CD4-positive, alpha-beta T cell (primary cell): ENCODE measurements around the gene LEO1. TPM values are rescaled to one million over a fixed set of nuclear protein-coding genes. Genes with fewer than 3 reads are reported as not detected.
A peak's percentile ranks its signal among the peaks of the same experiment; 100 is the strongest.

Experiments
- ATAC-seq: fragments of 200-7000 bp; cut with Tn5 transposase; one replicate; pipeline ENCODE4 v1.10.0; 2022; ENCODE audit warnings: mild to moderate bottlenecking; ENCODE audit not compliant: poor library complexity
- CTCF ChIA-PET: fragments of 350-600 bp; sonication (Branson Sonifier 250); formaldehyde crosslinking; loops from one replicate; lab custom pipeline; 2021; ENCODE audit warnings: antibody characterized with exemption, inconsistent platforms; lab: Charles Lee
- POLR2A ChIA-PET: fragments of 350-600 bp; sonication (Branson Sonifier 250); formaldehyde crosslinking; loops from one replicate; lab custom pipeline; 2021; ENCODE audit warnings: antibody characterized with exemption, inconsistent platforms; lab: Charles Lee
- DNase-seq, 14 experiments: peaks; one replicate each; pipeline ENCODE4 v3.0.0-alpha.2; 2013 to 2020; ENCODE audit warnings: mixed read lengths in 2 of 14
- H3K27ac ChIP-seq, 2 donors: one replicate each; pipeline versions ENCODE4 v1.5.1 to v1.7.0; 2013; ENCODE audit warnings: low read length in 2 of 2, low read depth in 1 of 2, mild to moderate bottlenecking in 1 of 2
- H3K27me3 ChIP-seq, 2 experiments: 1 replicate in 1 of 2; 2 replicates in 1 of 2; pipeline versions ENCODE4 v1.6.1 to v1.7.0; 2013; ENCODE audit warnings: low read length in 2 of 2, control low read depth in 1 of 2, mild to moderate bottlenecking in 1 of 2, moderate library complexity in 1 of 2; ENCODE audit not compliant: insufficient read depth in 2 of 2, control insufficient read depth in 1 of 2
- H3K36me3 ChIP-seq: one replicate; pipeline ENCODE4 v1.6.1; 2013; ENCODE audit warnings: low read length, control low read depth; ENCODE audit not compliant: insufficient read depth
- H3K4me1 ChIP-seq: one replicate; pipeline ENCODE4 v1.6.1; 2013; ENCODE audit warnings: low read length, control low read depth; ENCODE audit not compliant: insufficient read depth
- H3K4me3 ChIP-seq: one replicate; pipeline ENCODE4 v1.5.1; 2013; ENCODE audit warnings: mild to moderate bottlenecking, low read length, moderate library complexity
- H3K9me3 ChIP-seq, 2 experiments: 1 replicate in 1 of 2; 2 replicates in 1 of 2; pipeline versions ENCODE4 v1.6.1 to v1.7.0; 2013; ENCODE audit warnings: low read length in 2 of 2, mild to moderate bottlenecking in 2 of 2, control low read depth in 1 of 2, moderate library complexity in 1 of 2; ENCODE audit not compliant: control insufficient read depth in 1 of 2, insufficient read depth in 1 of 2
- H3K27ac Mint-ChIP-seq: one replicate; pipeline ENCODE4 v1.8.0; 2020; ENCODE audit warnings: mixed read lengths
- H3K27me3 Mint-ChIP-seq: one replicate; pipeline ENCODE4 v1.8.0; 2021; ENCODE audit warnings: mixed read lengths
- H3K36me3 Mint-ChIP-seq: one replicate; pipeline ENCODE4 v1.8.0; 2021; ENCODE audit warnings: low read depth, mixed read lengths
- H3K4me1 Mint-ChIP-seq: one replicate; pipeline ENCODE4 v1.8.0; 2021; ENCODE audit warnings: low read depth, mixed read lengths
- H3K4me3 Mint-ChIP-seq: one replicate; pipeline ENCODE4 v1.8.0; 2020; ENCODE audit warnings: mild to moderate bottlenecking, mixed read lengths
- H3K9me3 Mint-ChIP-seq: one replicate; pipeline ENCODE4 v1.8.0; 2020; ENCODE audit warnings: mixed read lengths
- CTCF ChIP-seq: fragments of 200-600 bp; IDR thresholded peaks from one replicate; pipeline ENCODE4 v1.8.0; 2022; ENCODE audit warnings: antibody characterized with exemption, mild to moderate bottlenecking
- intact Hi-C, 2 experiments: fragments of 100-400 bp; cut with DNase I in 1 of 2; cut with micrococcal nuclease in 1 of 2; formaldehyde crosslinking; loops; one replicate each; pipeline versions ENCODE4 v1.15.1 to v1.9.0; 2023 to 2025; cut with DNase I, micrococcal nuclease
- total RNA-seq, 174 experiments: library from RNA in 2 of 174; stranded (reverse) in 2 of 174; gene quantifications; one replicate each; pipeline ENCODE4 v1.2.3 and lab custom pipeline; 2021 to 2026

Gene LEO1
- total RNA-seq, 2 experiments from 2014 or later: 6.2 to 6.7 TPM

GRCh38 chr15:52011711-52012144 lies 40.1 kb upstream of the LEO1 start:
- ChIA-PET CTCF (no interaction called here), POLR2A (no interaction called here)
- Mint-ChIP-seq H3K36me3 (no peaks in the 10 kb centered on the region), H3K27me3 (no peaks in the 10 kb centered on the region), H3K27ac (no peak overlapping the region), H3K4me3 (no peak overlapping the region), H3K4me1 (peaks cover 15% of the 10 kb centered on the region), H3K9me3 (no peaks in the 10 kb centered on the region)
- H3K27me3 ChIP-seq: no peaks in the 10 kb centered on the region
- H3K36me3 ChIP-seq: no peaks in the 10 kb centered on the region
- H3K4me3 ChIP-seq: no peak overlapping the region
- no peak for TF ChIP-seq CTCF
- H3K4me1 ChIP-seq: peaks cover 17% of the 10 kb centered on the region
- intact Hi-C loops: no loop called here
- H3K9me3 ChIP-seq: no peaks in the 10 kb centered on the region
- DNase-seq (no peak), ATAC-seq (no peak)
- H3K27ac ChIP-seq: no peak overlapping the region

- Histone ChIP-seq H3K27ac (no peak overlapping the region), H3K36me3 (no peaks in the 10 kb centered on the region), H3K27me3 (no peaks in the 10 kb centered on the region), H3K9me3 (no peaks in the 10 kb centered on the region), H3K4me1 (peaks cover 20% of the 10 kb centered on the region), H3K4me3 (no peak overlapping the region)
- POLR2A ChIA-PET: no interaction called here
- intact Hi-C loops: no loop called here
- TF ChIP-seq CTCF: no peak
- DNase-seq (no peak), ATAC-seq (no peak)
- CTCF ChIA-PET: no interaction called here
- Mint-ChIP-seq H3K27ac (no peak overlapping the region), H3K27me3 (no peaks in the 10 kb centered on the region), H3K4me1 (peaks cover 22% of the 10 kb centered on the region), H3K36me3 (no peaks in the 10 kb centered on the region), H3K4me3 (no peak overlapping the region), H3K9me3 (no peaks in the 10 kb centered on the region)
Measured at GRCh38 chr15:52010633-52011595, 39.3 kb upstream of the LEO1 start.

- ATAC-seq (no peak), DNase-seq (no peak)
- intact Hi-C loops: no loop called here
- Mint-ChIP-seq H3K4me3 (no peak overlapping the region), H3K4me1 (peaks cover 25% of the 10 kb centered on the region), H3K9me3 (no peaks in the 10 kb centered on the region), H3K27ac (peak overlapping the region; percentile 78), H3K36me3 (no peaks in the 10 kb centered on the region), H3K27me3 (no peaks in the 10 kb centered on the region)
- H3K27me3 ChIP-seq: no peaks in the 10 kb centered on the region
- no peak overlapping the region for H3K4me3 ChIP-seq
- H3K27ac ChIP-seq: no peak overlapping the region
- no peaks in the 10 kb centered on the region for H3K9me3 ChIP-seq
- CTCF ChIA-PET: no interaction called here
- H3K4me1 ChIP-seq: peaks cover 20% of the 10 kb centered on the region
- no peak for TF ChIP-seq CTCF
- H3K36me3 ChIP-seq: no peaks in the 10 kb centered on the region
- POLR2A ChIA-PET: interaction anchor here (0.5 kb wide), 1 partner anchor 11 kb away, joined by 7 read pairs; no protein-coding TSS in a partner anchor
Measured at GRCh38 chr15:52008698-52009434, 37.3 kb upstream of the LEO1 start.
